WI38 (cell line): Measurements from ENCODE around the gene FRMPD3.

ENCODE experiments used
- H3K4me3 ChIP-seq: 2 replicates; pipeline ENCODE4 v1.5.1; 2011; ENCODE audit warnings: low read depth, mild to moderate bottlenecking, control low read depth, low read length
- CTCF ChIP-seq: IDR thresholded peaks from 2 replicates; pipeline ENCODE4 v1.5.1; 2012; ENCODE audit warnings: low read depth, mild to moderate bottlenecking, control low read depth, low read length

The FRMPD3 gene

GRCh38 chrX:107442914-107443527 is 6.4 kb upstream of the FRMPD3 start:
- no peak for TF ChIP-seq CTCF
- no peak overlapping the region for H3K4me3 ChIP-seq

DNA sequence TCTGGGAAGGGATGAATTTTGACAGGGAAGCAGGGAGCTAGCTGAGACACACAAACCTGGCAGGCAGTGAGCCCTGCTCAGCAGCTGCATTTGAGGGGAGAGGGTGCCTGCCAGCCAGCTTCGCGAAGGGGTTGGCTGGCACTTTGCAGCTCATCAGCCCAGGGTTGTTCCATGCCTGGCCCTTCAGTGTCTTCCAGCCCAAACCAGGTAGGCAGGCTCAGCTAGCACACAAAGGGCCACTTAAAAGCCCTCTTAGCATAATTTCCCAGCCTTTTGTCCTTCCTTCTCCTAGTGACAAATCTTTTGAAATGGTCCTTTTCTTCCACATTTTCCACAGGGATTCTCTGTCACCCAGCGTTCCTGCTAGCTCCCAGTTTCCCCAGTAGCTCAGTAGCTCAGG is 4.3 kb upstream of the FRMPD3 start:
- TF ChIP-seq CTCF, result no peak
- H3K4me3 ChIP-seq, result no peak overlapping the region

GRCh38 chrX:107445631-107446030 is 3.8 kb upstream of the FRMPD3 start:
- no peak for TF ChIP-seq CTCF
- H3K4me3 ChIP-seq, result no peak overlapping the region

GRCh38 chrX:107447642-107448041 is 1.8 kb upstream of the FRMPD3 start:
- no peak for TF ChIP-seq CTCF
- H3K4me3 ChIP-seq, result no peak overlapping the region

- no peak for TF ChIP-seq CTCF
- H3K4me3 ChIP-seq, result no peak overlapping the region
Observed at GRCh38 chrX:107448625-107448997, 841 bp upstream of the FRMPD3 start.

DNA sequence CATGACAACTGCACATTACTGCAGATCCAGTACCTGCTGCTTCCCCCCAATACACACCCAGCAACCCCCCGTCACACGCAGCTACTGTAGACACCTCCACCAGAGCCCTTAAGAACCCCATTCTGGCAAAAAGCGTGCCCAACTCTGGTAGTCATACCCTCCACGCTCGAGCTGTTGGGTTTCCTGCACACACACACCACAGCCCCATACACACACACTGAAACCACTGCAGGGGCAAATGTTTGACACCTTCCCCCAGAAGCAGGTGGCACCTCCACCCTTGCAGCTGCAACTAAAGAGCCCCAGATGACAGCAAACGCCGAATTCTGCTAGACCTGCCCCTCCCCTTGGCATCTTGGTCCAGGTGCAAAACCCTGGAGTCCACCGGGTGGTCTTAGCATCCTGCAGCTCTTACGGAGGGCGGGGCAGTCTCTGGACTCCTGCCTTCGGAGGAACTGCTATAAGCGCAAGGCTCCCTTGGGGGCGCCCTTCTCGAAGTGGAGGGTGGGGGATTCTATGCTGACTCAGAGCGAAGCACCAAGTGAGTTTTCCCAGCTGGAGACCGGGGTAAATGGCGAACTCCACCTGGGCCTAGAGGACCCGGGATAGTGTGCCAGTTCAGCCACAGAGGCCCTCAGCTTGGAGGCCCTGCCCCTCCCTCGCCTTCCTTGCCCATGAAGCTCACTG is 1.5 kb downstream of the FRMPD3 start:
- H3K4me3 ChIP-seq, result no peak overlapping the region
- no peak for TF ChIP-seq CTCF

- TF ChIP-seq CTCF, result no peak
- no peak overlapping the region for H3K4me3 ChIP-seq
Observed at GRCh38 chrX:107451731-107452130, 2.3 kb downstream of the FRMPD3 start.
